Posterior vena cava (tissue), 2 donors: ENCODE results near the gene SCN10A. TPM values are rescaled to one million over a fixed set of nuclear protein-coding genes. Genes with fewer than 3 reads are reported as not detected.
A peak's percentile ranks its signal among the peaks of the same experiment; 100 is the strongest.

Experiments used
- DNase-seq: peaks from one replicate; pipeline ENCODE4 v3.0.0-alpha.2; 2020; ENCODE audit warnings: low spot score
- intact Hi-C, 2 donors: fragments of 100-400 bp; cut with DNase I; formaldehyde crosslinking; loops; one replicate each; pipeline versions ENCODE4 v1.14.1 to v1.14.2; 2022 to 2023
- long read RNA-seq, 2 donors: library from polyadenylated mRNA; unstranded; transcript quantifications; one replicate each; pipeline ENCODE4 v2.0.0, GENCODE V29; 2020 to 2021
- total RNA-seq, 2 donors: library from RNA; stranded (reverse); fragmentation: NEBNext Ultra II Directional; extraction: Animal tissue kit (Norgen Biotek cat#: 25700); gene quantifications; one replicate each; pipeline ENCODE4 v1.2.1, GENCODE V29; 2021
- donor health status: DM: yes; HTN: yes; CAD: no.
- donor health status: DM: yes; HTN: yes; CAD: no.

SCN10A gene
- total RNA-seq: under 1 TPM in 1 of 2 donors, not detected in 1; 0.05 TPM
- long read RNA-seq, donor 1: 0 reads
- long read RNA-seq, donor 2: 0 reads

GRCh38 chr3:38816026-38816425 lies at the start of gene SCN10A:
TSS of gene SCN10A (minus strand) at chr3:38816217. CDS start at chr3:38794010, 22,207 bp downstream.
- DNase-seq: no peak
- intact Hi-C loops: no loop called here

GRCh38 chr3:38853011-38853410 lies 37.0 kb upstream of the SCN10A start:
- DNase-seq: no peak

GRCh38 chr3:38843898-38844297 lies 27.9 kb upstream of the SCN10A start:
- intact Hi-C loops: no loop called here
- no peak for DNase-seq

More at GRCh38 chr3:38853011-38853410, 37.0 kb upstream of the SCN10A start:
- intact Hi-C loops: no loop called here

- DNase-seq: no peak
- intact Hi-C loops: no loop called here
Observed at GRCh38 chr3:38842266-38842965, 26.4 kb upstream of the SCN10A start.

GRCh38 chr3:38840987-38841386 lies 25.0 kb upstream of the SCN10A start:
- intact Hi-C loops: no loop called here
- DNase-seq: no peak

GRCh38 chr3:38837358-38837757 lies 21.3 kb upstream of the SCN10A start:
- DNase-seq: no peak
- intact Hi-C loops: no loop called here

- intact Hi-C loops: no loop called here
- DNase-seq: no peak
Observed at GRCh38 chr3:38836561-38836960, 20.5 kb upstream of the SCN10A start.

GRCh38 chr3:38835939-38836338 lies 19.9 kb upstream of the SCN10A start:
- intact Hi-C loops: no loop called here
- no peak for DNase-seq

- intact Hi-C loops: no loop called here
- no peak for DNase-seq
Observed at GRCh38 chr3:38834717-38835116, 18.7 kb upstream of the SCN10A start.

GRCh38 chr3:38834110-38834509 lies 18.1 kb upstream of the SCN10A start:
- intact Hi-C loops: no loop called here
- peak; percentile 87 for DNase-seq

GRCh38 chr3:38829404-38829803 lies 13.4 kb upstream of the SCN10A start:
- peak; percentile 81 for DNase-seq
- intact Hi-C loops: no loop called here

- intact Hi-C loops: no loop called here
Observed at GRCh38 chr3:38828681-38829080, 12.7 kb upstream of the SCN10A start.

GRCh38 chr3:38827791-38828190 lies 11.8 kb upstream of the SCN10A start:
- no peak for DNase-seq
- intact Hi-C loops: no loop called here

More at GRCh38 chr3:38828681-38829080, 12.7 kb upstream of the SCN10A start:
- no peak for DNase-seq

GRCh38 chr3:38826001-38826400 lies 10.0 kb upstream of the SCN10A start:
- intact Hi-C loops: no loop called here

GRCh38 chr3:38824349-38824748 lies 8.3 kb upstream of the SCN10A start:
- no peak for DNase-seq
- intact Hi-C loops: no loop called here

More at GRCh38 chr3:38826001-38826400, 10.0 kb upstream of the SCN10A start:
- DNase-seq: no peak

- DNase-seq: no peak
- intact Hi-C loops: no loop called here
Observed at GRCh38 chr3:38823722-38824121, 7.7 kb upstream of the SCN10A start.

- DNase-seq: no peak
- intact Hi-C loops: no loop called here
Observed at GRCh38 chr3:38823186-38823585, 7.2 kb upstream of the SCN10A start.

- no peak for DNase-seq
- intact Hi-C loops: no loop called here
Observed at GRCh38 chr3:38811822-38812221, 4.2 kb downstream of the SCN10A start.

GRCh38 chr3:38805765-38806386 lies 10.1 kb downstream of the SCN10A start:
- intact Hi-C loops: no loop called here
- DNase-seq: no peak

- DNase-seq: no peak
- intact Hi-C loops: no loop called here
Observed at GRCh38 chr3:38805004-38805403, 11.0 kb downstream of the SCN10A start.

- no peak for DNase-seq
Observed at GRCh38 chr3:38800511-38800910, 15.5 kb downstream of the SCN10A start.

More at GRCh38 chr3:38800511-38800910, 15.5 kb downstream of the SCN10A start:
- intact Hi-C loops: no loop called here
